Breast epithelium (tissue), 4 donors: ENCODE measurements around the gene INTS1. TPM values are rescaled to one million over a fixed set of nuclear protein-coding genes. Genes with fewer than 3 reads are reported as not detected.

Source experiments
- DNase-seq, 2 donors: peaks; one replicate each; pipeline ENCODE4 v3.0.0-alpha.2; 2019; ENCODE audit warnings: low spot score in 2 of 2
- H3K27ac ChIP-seq, 2 donors: fragments of 200-600 bp; sonication (generic) in 1 of 2; one replicate each; pipeline ENCODE4 v1.5.1; 2016 to 2019; ENCODE audit warnings: mild to moderate bottlenecking in 1 of 2
- H3K27me3 ChIP-seq, 2 donors: fragments of 200-600 bp; sonication (generic) in 1 of 2; one replicate each; pipeline versions ENCODE4 v1.5.1 to v1.6.0; 2017 to 2019; ENCODE audit warnings: control low read depth in 1 of 2, mild to moderate bottlenecking in 1 of 2
- H3K36me3 ChIP-seq: fragments of 200-600 bp; one replicate; pipeline ENCODE4 v1.5.1; 2019
- H3K4me1 ChIP-seq, 2 donors: fragments of 200-600 bp; sonication (generic); one replicate each; pipeline ENCODE4 v1.5.1; 2016 to 2019; ENCODE audit warnings: control low read depth in 1 of 2
- H3K4me3 ChIP-seq, 3 donors: fragments of 200-600 bp; sonication (generic); 1 replicate in 2 of 3; 2 replicates in 1 of 3; pipeline ENCODE4 v1.5.1; 2016 to 2019; ENCODE audit warnings: mild to moderate bottlenecking in 3 of 3, moderate library complexity in 2 of 3
- H3K9me3 ChIP-seq, 2 donors: fragments of 200-600 bp; sonication (generic) in 1 of 2; one replicate each; pipeline ENCODE4 v1.5.1; 2016 to 2019; ENCODE audit warnings: control low read depth in 1 of 2
- CTCF ChIP-seq, 3 donors: fragments of 450-650 bp; IDR thresholded peaks; one replicate each; pipeline ENCODE4 v1.5.1; 2016 to 2017; ENCODE audit warnings: antibody characterized with exemption in 3 of 3, mild to moderate bottlenecking in 3 of 3, moderate library complexity in 3 of 3
- POLR2A ChIP-seq: fragments of 450-650 bp; IDR thresholded peaks from one replicate; pipeline ENCODE4 v1.6.1; 2016; ENCODE audit warnings: antibody characterized with exemption, mild to moderate bottlenecking, moderate library complexity
- POLR2AphosphoS5 ChIP-seq, 3 donors: sonication (generic); formaldehyde crosslinking; IDR thresholded peaks; one replicate each; pipeline ENCODE4 v1.6.1; 2017; ENCODE audit warnings: antibody characterized with exemption in 3 of 3
- intact Hi-C: fragments of 100-400 bp; cut with DNase I; formaldehyde crosslinking; loops from one replicate; pipeline ENCODE4 v1.15.1; 2023; ENCODE audit warnings: low total_unique reads
- total RNA-seq, 3 donors: library from RNA; depleted of rRNA; stranded (reverse); fragments of >200 nt; gene quantifications; one replicate each; pipeline ENCODE4 v1.1.0, GENCODE V29; 2016

INTS1 gene
- total RNA-seq, 3 donors from 2014 or later, result 27.5 to 32.1 (median 27.7) TPM

GRCh38 chr7:1541431-1542162, 37.4 kb upstream of the INTS1 start:
- intact Hi-C loops, result no loop called here
- TF ChIP-seq POLR2A (no peak), CTCF (IDR thresholded peaks at IDR 0.05) (no peak)
- Histone ChIP-seq H3K4me3 (no peak overlapping the region), H3K9me3 (no peaks in the 10 kb centered on the region), H3K27me3 (no peaks in the 10 kb centered on the region), H3K27ac (no peak overlapping the region), H3K36me3 (peaks cover 7% of the 10 kb centered on the region), H3K4me1 (peaks cover 3 to 10% of the 10 kb centered on the region in 2 donors)
- DNase-seq, result no peak

GRCh38 chr7:1540776-1541271, 36.6 kb upstream of the INTS1 start:
- intact Hi-C loops, result no loop called here

GRCh38 chr7:1539882-1540775, 35.9 kb upstream of the INTS1 start:
- peak overlapping the region in 1 of 2 donors; percentile 100 for H3K27ac ChIP-seq
- H3K4me1 ChIP-seq, result peaks cover 3 to 5% of the 10 kb centered on the region in 2 donors
- intact Hi-C loops, result no loop called here
- no peak for TF ChIP-seq POLR2A
- TF ChIP-seq CTCF (IDR thresholded peaks at IDR 0.05), result no peak
- TF ChIP-seq POLR2AphosphoS5 (IDR thresholded peaks at IDR 0.05), result no peak
- no peaks in the 10 kb centered on the region for H3K27me3 ChIP-seq
- no peak overlapping the region for H3K4me3 ChIP-seq
- H3K9me3 ChIP-seq, result no peaks in the 10 kb centered on the region
- peaks cover 7% of the 10 kb centered on the region for H3K36me3 ChIP-seq
- DNase-seq, result no peak

More at GRCh38 chr7:1540776-1541271, 36.6 kb upstream of the INTS1 start:
- no peak for DNase-seq
- H3K4me3 ChIP-seq, result no peak overlapping the region
- peaks cover 7% of the 10 kb centered on the region for H3K36me3 ChIP-seq
- no peaks in the 10 kb centered on the region for H3K9me3 ChIP-seq
- peaks cover 3 to 7% of the 10 kb centered on the region in 2 donors for H3K4me1 ChIP-seq
- no peak overlapping the region for H3K27ac ChIP-seq
- TF ChIP-seq POLR2AphosphoS5 (IDR thresholded peaks at IDR 0.05), result peak in 1 of 3 donors; percentile 17
- no peak for TF ChIP-seq POLR2A
- H3K27me3 ChIP-seq, result no peaks in the 10 kb centered on the region

GRCh38 chr7:1539181-1539881, 35.1 kb upstream of the INTS1 start:
- no peak for TF ChIP-seq CTCF (IDR thresholded peaks at IDR 0.05)
- TF ChIP-seq POLR2AphosphoS5 (IDR thresholded peaks at IDR 0.05), result peak in 2 of 3 donors; percentile 12 to 15
- Histone ChIP-seq H3K4me3 (peak overlapping the region in 1 of 3 donors; percentile 43), H3K27me3 (no peaks in the 10 kb centered on the region), H3K4me1 (peaks cover 3 to 5% of the 10 kb centered on the region in 2 donors), H3K36me3 (peaks cover 7% of the 10 kb centered on the region), H3K27ac (peak overlapping the region; percentile 100), H3K9me3 (no peaks in the 10 kb centered on the region)
- intact Hi-C loops, result no loop called here
- no peak for DNase-seq

GRCh38 chr7:1538544-1539180, 34.5 kb upstream of the INTS1 start:
- peaks cover 7% of the 10 kb centered on the region for H3K36me3 ChIP-seq
- no peaks in the 10 kb centered on the region for H3K27me3 ChIP-seq
- no peak for DNase-seq
- H3K4me1 ChIP-seq, result peaks cover 3 to 9% of the 10 kb centered on the region in 2 donors
- TF ChIP-seq CTCF (IDR thresholded peaks at IDR 0.05) (no peak), POLR2A (no peak), POLR2AphosphoS5 (IDR thresholded peaks at IDR 0.05) (no peak)
- no peaks in the 10 kb centered on the region for H3K9me3 ChIP-seq
- intact Hi-C loops, result no loop called here
- H3K27ac ChIP-seq, result peak overlapping the region; percentile 100
- peak overlapping the region; percentile 43 to 84 (median 53) for H3K4me3 ChIP-seq
